SK-N-SH treated with all-trans-retinoic acid at 6 μM for 48 hours (cell line): ENCODE data around the gene PTPRN2.

Experiments
- ARNTL ChIP-seq: fragments of 450-650 bp; formaldehyde crosslinking; IDR thresholded peaks from 2 replicates; pipeline ENCODE4 v1.5.0; 2020; ENCODE audit warnings: low read depth, mild to moderate bottlenecking, moderate library complexity, borderline replicate concordance
- CREB5 ChIP-seq: fragments of 250-450 bp; sonication (Bioruptor Pico); IDR thresholded peaks from 2 replicates; pipeline ENCODE4 v1.5.1; 2020; ENCODE audit warnings: low read depth, mild to moderate bottlenecking, moderate library complexity
- GLIS3 ChIP-seq: fragments of 250-450 bp; sonication (Bioruptor Pico); IDR thresholded peaks from 2 replicates; pipeline ENCODE4 v1.5.0; 2020; ENCODE audit warnings: mild to moderate bottlenecking, moderate library complexity
- ISL1 ChIP-seq: fragments of 250-450 bp; sonication (Bioruptor Pico); IDR thresholded peaks from 2 replicates; pipeline ENCODE4 v2.1.2; 2022; ENCODE audit warnings: mild to moderate bottlenecking, moderate library complexity

- TF ChIP-seq ISL1 (CRISPR knock-in tag) (no peak), ARNTL (CRISPR knock-in tag) (no peak), GLIS3 (CRISPR knock-in tag) (no peak), CREB5 (CRISPR knock-in tag) (no peak)
Observed at GRCh38 chr7:158454631-158455030, 133.0 kb downstream of the PTPRN2 start.
